Esophagus squamous epithelium (tissue), 4 donors: ENCODE data around the gene ZFP36.

Experiments used
- CTCF ChIP-seq, 6 experiments: fragments of 450-650 bp in 4 of 6; fragments of 200-600 bp in 2 of 6; sonication (generic) in 2 of 6; IDR thresholded peaks; one replicate each; pipeline ENCODE4 v1.5.1; 2016 to 2019; ENCODE audit warnings: antibody characterized with exemption in 6 of 6, mild to moderate bottlenecking in 4 of 6, moderate library complexity in 4 of 6
- POLR2A ChIP-seq, 4 donors: fragments of 450-650 bp; IDR thresholded peaks; one replicate each; pipeline ENCODE4 v1.6.1; 2017; ENCODE audit warnings: antibody characterized with exemption in 4 of 4, mild to moderate bottlenecking in 4 of 4, moderate library complexity in 3 of 4

- TF ChIP-seq CTCF (IDR thresholded peaks at IDR 0.05) = peak in 3 of 6 experiments; percentile 8 to 13 (median 9)
- TF ChIP-seq POLR2A (IDR thresholded peaks at IDR 0.05) = peak in 3 of 4 donors; percentile 53 to 91 (median 84)
These were observed 15.8 kb upstream of the ZFP36 start, which contains the start of the genes MED29 and PAF1 for GRCh38 chr19:39390751-39391437.
